22Rv1 (cell line): ENCODE results near the gene MBNL2.

Source experiments
- H3K27ac ChIP-seq: fragments of 450-650 bp; 2 replicates; pipeline ENCODE4 v1.5.1; 2017
- CTCF ChIP-seq: fragments of 450-650 bp; IDR thresholded peaks from 2 replicates; pipeline ENCODE4 v1.5.1; 2017; ENCODE audit warnings: mild to moderate bottlenecking
- ZFX ChIP-seq: fragments of 450-650 bp; IDR thresholded peaks from 2 replicates; pipeline ENCODE4 v1.6.1; 2017; ENCODE audit warnings: antibody characterized with exemption, borderline replicate concordance

Gene MBNL2

GRCh38 chr13:97221046-97221445 lies 1.1 kb upstream of the MBNL2 start:
- TF ChIP-seq ZFX (no peak), CTCF (no peak)
- no peak overlapping the region for H3K27ac ChIP-seq

- TF ChIP-seq CTCF, result no peak
- TF ChIP-seq ZFX, result no peak
- peak overlapping the region; percentile 77 for H3K27ac ChIP-seq
These were observed 667 bp upstream of the MBNL2 start for GRCh38 chr13:97221466-97221865.

GRCh38 chr13:97223037-97223710 lies 1.0 kb downstream of the MBNL2 start:
- no peak for TF ChIP-seq ZFX
- no peak for TF ChIP-seq CTCF
- H3K27ac ChIP-seq, result peak overlapping the region; percentile 77

- TF ChIP-seq CTCF (no peak), ZFX (no peak)
- peak overlapping the region; percentile 77 for H3K27ac ChIP-seq
These were observed 1.8 kb downstream of the MBNL2 start for GRCh38 chr13:97223711-97224541.

GRCh38 chr13:97224544-97225300 lies 2.6 kb downstream of the MBNL2 start:
- H3K27ac ChIP-seq, result peak overlapping the region; percentile 77
- no peak for TF ChIP-seq CTCF
- TF ChIP-seq ZFX, result no peak

GRCh38 chr13:97225533-97225932 lies 3.4 kb downstream of the MBNL2 start:
- TF ChIP-seq CTCF (no peak), ZFX (no peak)
- no peak overlapping the region for H3K27ac ChIP-seq

- TF ChIP-seq CTCF (no peak), ZFX (no peak)
- no peak overlapping the region for H3K27ac ChIP-seq
These were observed 3.9 kb downstream of the MBNL2 start for GRCh38 chr13:97226013-97226412.
